Neural cell (in vitro differentiated cells): Measurements from ENCODE around the gene PSMB1. TPM values are rescaled to one million over a fixed set of nuclear protein-coding genes. Genes with fewer than 3 reads are reported as not detected.
"Not testable (repeated sequence)": the region's sequence is repeated elsewhere in the genome, so short reads cannot be mapped to it uniquely, and the experiment has no call there.

ENCODE experiments used
- H2AFZ ChIP-seq: fragments of 200-600, 300-800 bp; sonication (generic), shearing (Covaris generic); 2 replicates; pipeline ENCODE4 v1.6.0; 2014; ENCODE audit warnings: low read depth, mild to moderate bottlenecking, antibody characterized with exemption, low read length, moderate library complexity
- H3F3A ChIP-seq: fragments of 200-600 bp; shearing (Covaris generic); 2 replicates; pipeline ENCODE4 v1.6.1; 2016; ENCODE audit warnings: mild to moderate bottlenecking, moderate library complexity, mixed read lengths, antibody characterized with exemption, low read length; ENCODE audit not compliant: insufficient read depth, poor library complexity, severe bottlenecking
- H3K27ac ChIP-seq: fragments of 200-600, 300-800 bp; sonication (generic), shearing (Covaris generic); 2 replicates; pipeline ENCODE4 v1.5.1; 2014; ENCODE audit warnings: mild to moderate bottlenecking, low read length, moderate library complexity
- H3K27me3 ChIP-seq: fragments of 300-800, 200-600 bp; sonication (generic), shearing (Covaris generic); 2 replicates; pipeline ENCODE4 v1.6.0; 2014; ENCODE audit warnings: mild to moderate bottlenecking, low read depth, low read length, moderate library complexity; ENCODE audit not compliant: insufficient read depth
- H3K36me3 ChIP-seq: fragments of 300-800, 200-600 bp; sonication (generic), shearing (Covaris generic); 2 replicates; pipeline ENCODE4 v1.5.1; 2014; ENCODE audit warnings: mild to moderate bottlenecking, antibody characterized with exemption, low read length, moderate library complexity; ENCODE audit not compliant: insufficient read depth
- H3K4me2 ChIP-seq: fragments of 300-800, 200-600 bp; sonication (generic), shearing (Covaris generic); 2 replicates; pipeline ENCODE4 v1.6.0; 2014; ENCODE audit warnings: mild to moderate bottlenecking, low read length
- H3K4me3 ChIP-seq: fragments of 300-800, 200-600 bp; sonication (generic), shearing (Covaris generic); 2 replicates; pipeline ENCODE4 v1.5.1; 2014; ENCODE audit warnings: mild to moderate bottlenecking, low read length, moderate library complexity
- H3K79me2 ChIP-seq: fragments of 200-600 bp; shearing (Covaris generic); replicated peaks from 2 replicates; pipeline ENCODE4 v1.6.0; 2014; ENCODE audit warnings: mild to moderate bottlenecking, low read length, moderate library complexity; ENCODE audit not compliant: insufficient read depth
- H3K9ac ChIP-seq: fragments of 300-800, 200-600 bp; sonication (generic), shearing (Covaris generic); 2 replicates; pipeline ENCODE4 v1.6.1; 2016; ENCODE audit warnings: mild to moderate bottlenecking, low read length, mixed read lengths
- H3K9me2 ChIP-seq: fragments of 200-600 bp; shearing (Covaris generic); 2 replicates; pipeline ENCODE4 v1.6.1; 2016; ENCODE audit warnings: mild to moderate bottlenecking, low read length, mixed read lengths; ENCODE audit not compliant: insufficient read depth
- H3K9me3 ChIP-seq: fragments of 200-600, 300-800 bp; sonication (generic), shearing (Covaris generic); 2 replicates; pipeline ENCODE4 v1.6.1; 2016; ENCODE audit warnings: mild to moderate bottlenecking, mixed run types, low read length, moderate library complexity, mixed read lengths
- H4K20me1 ChIP-seq: fragments of 200-600 bp; shearing (Covaris generic); 2 replicates; pipeline ENCODE4 v1.6.1; 2016; ENCODE audit warnings: mild to moderate bottlenecking, mixed run types; ENCODE audit not compliant: insufficient read depth
- CTCF ChIP-seq: fragments of 450-650 bp; IDR thresholded peaks from 2 replicates; pipeline ENCODE4 v1.5.1; 2014; ENCODE audit warnings: antibody characterized with exemption, mild to moderate bottlenecking, moderate library complexity; ENCODE audit not compliant: poor library complexity, severe bottlenecking
- EP300 ChIP-seq: fragments of 450-650 bp; conservative IDR thresholded peaks from 2 replicates; pipeline ENCODE4 v1.6.1; 2014; ENCODE audit warnings: antibody characterized with exemption, mild to moderate bottlenecking, moderate library complexity; ENCODE audit not compliant: poor library complexity, severe bottlenecking
- MXI1 ChIP-seq: fragments of 450-650 bp; conservative IDR thresholded peaks from 2 replicates; pipeline ENCODE4 v1.6.1; 2014; ENCODE audit warnings: antibody characterized with exemption, mild to moderate bottlenecking; ENCODE audit not compliant: poor library complexity, severe bottlenecking
- POLR2AphosphoS5 ChIP-seq: IDR thresholded peaks from 2 replicates; pipeline ENCODE4 v1.6.1; 2012
- RAD21 ChIP-seq: fragments of 450-650 bp; conservative IDR thresholded peaks from 2 replicates; pipeline ENCODE4 v1.6.1; 2014; ENCODE audit warnings: antibody characterized with exemption, mild to moderate bottlenecking, moderate library complexity
- REST ChIP-seq: IDR thresholded peaks from 2 replicates; pipeline ENCODE4 v1.6.1; 2012; ENCODE audit warnings: borderline replicate concordance
- SMC3 ChIP-seq: fragments of 450-650 bp; conservative IDR thresholded peaks from 2 replicates; pipeline ENCODE4 v1.6.1; 2014; ENCODE audit warnings: antibody characterized with exemption, mild to moderate bottlenecking, moderate library complexity; ENCODE audit not compliant: poor library complexity
- polyA plus RNA-seq: library from polyadenylated mRNA; depleted of rRNA; stranded (reverse); fragments of >200 nt; gene quantifications from 2 replicates; pipeline ENCODE4 v1.2.3, GENCODE V29; 2014

PSMB1 gene
- polyA plus RNA-seq, 1 donor from 2014 or later: 365 TPM

- no peak overlapping the region for H3K4me3 ChIP-seq
- no peak overlapping the region for H3K9ac ChIP-seq
- H3K9me2 ChIP-seq: no peaks in the 10 kb centered on the region
- no peaks in the 10 kb centered on the region for H3K27me3 ChIP-seq
- H3K36me3 ChIP-seq: no peaks in the 10 kb centered on the region
- H3K27ac ChIP-seq: no peak overlapping the region
- peaks cover 9% of the 10 kb centered on the region for H3K9me3 ChIP-seq
- no peaks in the 10 kb centered on the region for H3F3A ChIP-seq
- H2AFZ ChIP-seq: no peak overlapping the region
- no peak overlapping the region for H3K4me2 ChIP-seq
- no peaks in the 10 kb centered on the region for H3K79me2 ChIP-seq
- TF ChIP-seq POLR2AphosphoS5 (no peak), MXI1 (no peak), CTCF (no peak), SMC3 (no peak), EP300 (no peak), REST (no peak), RAD21 (no peak)
- no peaks in the 10 kb centered on the region for H4K20me1 ChIP-seq
Measured at GRCh38 chr6:170503414-170503761, 49.7 kb downstream of the PSMB1 start.

GRCh38 chr6:170502733-170503413 lies 50.2 kb downstream of the PSMB1 start:
- not testable (repeated sequence) for H3F3A ChIP-seq, H3K4me2 ChIP-seq, H3K4me3 ChIP-seq, H3K36me3 ChIP-seq, H4K20me1 ChIP-seq, H3K9me3 ChIP-seq, H3K9ac ChIP-seq, H2AFZ ChIP-seq, H3K9me2 ChIP-seq, H3K79me2 ChIP-seq, H3K27me3 ChIP-seq, H3K27ac ChIP-seq

GRCh38 chr6:170502268-170502667 lies 50.8 kb downstream of the PSMB1 start:
- not testable (repeated sequence) for H2AFZ ChIP-seq, H3K9me2 ChIP-seq

More at GRCh38 chr6:170502268-170502667, 50.8 kb downstream of the PSMB1 start:
- not testable (repeated sequence) for H3K36me3 ChIP-seq, H3K4me2 ChIP-seq, H4K20me1 ChIP-seq, H3F3A ChIP-seq, H3K9me3 ChIP-seq, H3K27me3 ChIP-seq, H3K9ac ChIP-seq, H3K4me3 ChIP-seq, H3K79me2 ChIP-seq, H3K27ac ChIP-seq
